ENCODE results near the gene MANSC4. TPM values are rescaled to one million over a fixed set of nuclear protein-coding genes. Genes with fewer than 3 reads are reported as not detected.

Gene MANSC4
- total and polyA plus RNA-seq, 9 donors, result 0.10 to 0.36 (median 0.25) TPM; not detected in 4

- H3K36me3 ChIP-seq, result no peaks in the 10 kb centered on the region
- WGBS, 3 donors, result 95 to 99% (median 99%) methylated on average over 2 of the region's 2 CpGs
- TF ChIP-seq POLR2A (IDR thresholded peaks at IDR 0.05), result no peak
- TF ChIP-seq CTCF (IDR thresholded peaks at IDR 0.05), result no peak
- no peak for TF ChIP-seq EP300 (IDR thresholded peaks at IDR 0.05)
- intact Hi-C loops (cut with DNase I), result no loop called here
- H3K27ac ChIP-seq, result no peak overlapping the region
- H3K4me1 ChIP-seq (ENCODE audit: insufficient read depth), result no peaks in the 10 kb centered on the region
- DNase-seq, result no peak
- no peaks in the 10 kb centered on the region for H3K9me3 ChIP-seq
- no peaks in the 10 kb centered on the region for H3K27me3 ChIP-seq
- H3K4me3 ChIP-seq, result no peak overlapping the region
These were observed 10.1 kb upstream of the MANSC4 start for GRCh38 chr12:27790179-27790578.

GRCh38 chr12:27787559-27787958 is 7.5 kb upstream of the MANSC4 start:
- no peak for DNase-seq
- intact Hi-C loops (cut with DNase I), result no loop called here
- no peaks in the 10 kb centered on the region for H3K9me3 ChIP-seq
- H3K27me3 ChIP-seq, result no peaks in the 10 kb centered on the region
- no peak for TF ChIP-seq CTCF (IDR thresholded peaks at IDR 0.05)
- TF ChIP-seq EP300 (IDR thresholded peaks at IDR 0.05), result no peak
- TF ChIP-seq POLR2A (IDR thresholded peaks at IDR 0.05), result no peak
- peaks cover 4% of the 10 kb centered on the region for H3K4me1 ChIP-seq (ENCODE audit: insufficient read depth)
- no peak overlapping the region for H3K27ac ChIP-seq
- 13 to 20% (median 18%) methylated on average over 2 of the region's 2 CpGs for WGBS, 3 donors
- no peak overlapping the region for H3K4me3 ChIP-seq
- no peaks in the 10 kb centered on the region for H3K36me3 ChIP-seq

GRCh38 chr12:27785882-27786570 is 6.0 kb upstream of the MANSC4 start:
- no peak for TF ChIP-seq EP300 (IDR thresholded peaks at IDR 0.05)
- TF ChIP-seq POLR2A (IDR thresholded peaks at IDR 0.05), result no peak
- TF ChIP-seq CTCF (IDR thresholded peaks at IDR 0.05), result no peak

GRCh38 chr12:27782481-27782880 is 2.4 kb upstream of the MANSC4 start:
- no peak for DNase-seq
- peaks cover 14% of the 10 kb centered on the region for H3K4me1 ChIP-seq (ENCODE audit: insufficient read depth)
- no peaks in the 10 kb centered on the region for H3K9me3 ChIP-seq
- no peak overlapping the region for H3K4me3 ChIP-seq
- H3K27me3 ChIP-seq, result no peaks in the 10 kb centered on the region
- TF ChIP-seq CTCF (IDR thresholded peaks at IDR 0.05) (no peak), EP300 (IDR thresholded peaks at IDR 0.05) (no peak), POLR2A (IDR thresholded peaks at IDR 0.05) (no peak)
- 73 to 86% (median 84%) methylated on average over 1 of the region's 1 CpG for WGBS, 3 donors
- intact Hi-C loops (cut with DNase I), result no loop called here
- no peak overlapping the region for H3K27ac ChIP-seq
- H3K36me3 ChIP-seq, result no peaks in the 10 kb centered on the region

More at GRCh38 chr12:27785882-27786570, 6.0 kb upstream of the MANSC4 start:
- H3K4me3 ChIP-seq, result no peak overlapping the region
- intact Hi-C loops (cut with DNase I), result loop anchor here in 1 of 4 donors (1.0 kb wide), 1 partner anchor 33 kb away; no protein-coding TSS in a partner anchor
- no peaks in the 10 kb centered on the region for H3K36me3 ChIP-seq
- 89 to 90% (median 89%) methylated on average over 3 of the region's 3 CpGs for WGBS, 3 donors
- no peaks in the 10 kb centered on the region for H3K9me3 ChIP-seq
- no peaks in the 10 kb centered on the region for H3K27me3 ChIP-seq
- no peak for DNase-seq
- H3K4me1 ChIP-seq (ENCODE audit: insufficient read depth), result peaks cover 8% of the 10 kb centered on the region
- no peak overlapping the region for H3K27ac ChIP-seq
